NCI-H1417 treated with DMSO at 0.1 percent for 48 hours (cell line): ENCODE measurements around the gene VIL1.
A peak's percentile ranks its signal among the peaks of the same experiment; 100 is the strongest.

Experiments used
- DNase-seq: peaks from one replicate; lab custom pipeline; 2025; lab: John Stamatoyannopoulos, UW

VIL1 gene

DNA sequence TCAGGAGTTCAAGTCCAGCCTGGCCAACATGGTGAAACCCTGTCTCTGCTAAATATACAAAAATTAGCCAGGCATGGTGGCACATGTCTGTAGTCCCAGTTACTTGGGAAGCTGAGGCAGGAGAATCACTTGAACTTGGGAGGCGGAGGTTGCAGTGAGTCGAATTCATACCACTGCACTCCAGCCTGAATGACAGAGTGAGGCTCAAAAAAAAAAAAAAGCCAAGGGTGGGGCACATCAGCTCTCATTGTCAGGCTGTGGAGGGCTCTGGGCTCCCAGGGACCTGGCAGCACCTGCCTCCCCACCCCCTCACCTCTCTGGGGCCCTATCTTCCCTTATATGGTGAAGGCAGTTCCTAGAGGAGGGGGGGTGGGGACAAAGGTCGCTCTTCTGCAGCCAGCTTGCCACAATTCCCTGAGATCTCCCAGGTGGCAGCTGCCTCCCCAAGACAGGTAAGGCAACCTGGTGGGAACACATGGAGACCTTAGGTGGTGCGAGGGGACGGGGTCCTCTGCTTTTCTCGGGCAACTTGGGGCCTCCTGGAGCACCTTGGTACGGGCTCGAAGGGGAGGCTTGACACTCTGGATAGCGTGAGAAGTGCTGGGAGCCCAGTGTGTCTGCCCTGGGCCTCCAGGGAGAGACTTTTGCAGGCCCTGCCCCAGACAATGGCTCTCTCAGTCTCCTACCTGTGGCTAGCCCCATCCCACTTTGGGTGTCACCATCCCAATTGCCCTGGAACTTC is at the start of gene VIL1:
VIL1 (plus strand) TSS at position 407 of the 742 bp plus-strand sequence. CDS start 4,656 bp downstream, outside the sequence.
- no peak for DNase-seq

DNA sequence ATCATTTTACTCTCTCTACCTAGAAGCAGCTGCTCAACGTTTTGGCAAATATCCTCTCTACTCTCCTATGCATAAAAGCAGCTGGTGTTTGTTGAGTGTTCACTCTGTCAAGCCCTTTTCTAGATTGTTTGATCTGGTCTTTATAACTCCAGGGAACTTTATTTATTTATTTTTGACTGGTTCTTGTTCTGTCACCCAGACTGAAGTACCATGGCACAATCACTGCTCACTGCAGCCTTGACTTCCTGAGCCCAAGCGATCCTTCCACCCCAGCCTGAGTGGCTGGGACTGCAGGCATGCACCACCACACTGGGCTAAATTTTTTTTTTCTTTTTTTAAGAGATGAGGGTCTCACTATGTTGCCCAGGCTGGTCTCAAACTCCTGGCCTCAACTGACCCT is 49.6 kb upstream of the VIL1 start:
- DNase-seq = no peak

DNA sequence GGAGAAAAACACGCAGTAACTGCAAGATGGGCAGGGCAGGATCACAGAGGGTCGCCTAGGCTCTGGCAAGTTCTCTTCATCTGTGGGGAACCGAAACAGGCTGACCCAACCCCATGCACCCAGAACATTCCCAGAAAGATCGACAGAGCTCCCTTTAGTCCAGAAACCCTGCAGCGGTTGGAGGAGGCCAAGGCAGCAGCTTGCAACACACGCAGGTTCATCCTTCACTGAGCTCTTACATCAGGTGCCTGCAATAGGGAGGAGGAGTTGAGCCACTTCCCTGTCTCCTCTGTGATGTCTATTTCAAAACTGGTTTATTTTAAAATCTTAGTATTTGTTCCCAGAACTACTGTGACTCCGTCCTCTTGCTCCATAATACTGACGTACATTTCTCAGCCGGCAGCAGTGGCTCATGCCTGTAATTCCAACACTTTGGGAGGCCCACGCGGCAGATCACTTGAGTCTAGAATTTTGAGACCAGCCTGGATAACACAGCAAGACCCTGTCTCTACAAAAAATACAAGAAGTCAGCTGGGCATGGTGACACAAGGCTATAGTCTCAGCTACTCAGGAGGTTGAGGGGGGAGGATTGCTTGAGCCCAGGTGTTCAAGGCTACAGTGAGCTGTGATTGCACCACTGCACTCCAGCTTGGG is 48.4 kb upstream of the VIL1 start:
- DNase-seq = no peak

DNA sequence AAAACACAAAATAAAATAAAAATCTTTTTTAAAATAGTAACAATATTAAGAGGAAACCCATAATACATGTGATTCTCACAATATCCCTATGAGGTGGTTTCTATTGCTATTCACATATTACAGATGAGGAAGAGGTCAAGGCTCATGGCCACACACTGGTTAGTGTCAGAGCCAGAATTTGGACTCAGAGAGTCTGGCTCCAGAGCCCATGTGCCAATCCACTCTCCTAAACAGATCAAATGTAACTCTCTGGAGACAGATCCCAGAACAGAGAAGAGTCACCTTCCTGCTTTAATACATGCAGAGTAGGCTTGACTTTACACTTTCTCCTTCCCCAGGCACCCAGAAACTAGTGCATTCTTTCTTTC is 47.0 kb upstream of the VIL1 start:
- no peak for DNase-seq

DNA sequence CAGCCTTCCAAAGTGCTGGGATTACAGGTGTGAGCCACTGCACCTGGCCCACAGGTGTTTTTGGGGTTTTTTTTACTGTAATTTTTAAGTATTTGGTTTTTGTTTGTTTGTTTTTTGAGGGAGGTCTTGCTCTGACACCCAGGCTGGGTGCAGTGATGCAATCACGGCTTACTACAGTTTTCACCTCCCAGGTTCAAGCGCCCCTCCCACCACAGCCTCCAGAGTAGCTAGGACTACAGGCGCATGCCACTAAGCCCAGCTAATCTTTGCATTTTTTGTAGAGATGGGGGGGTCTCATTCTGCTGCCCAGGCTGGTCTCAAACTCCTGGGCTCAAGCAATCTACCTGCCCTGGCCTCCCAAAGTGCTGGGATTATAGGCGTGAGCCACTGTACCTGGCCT is 44.1 kb upstream of the VIL1 start:
- no peak for DNase-seq

DNA sequence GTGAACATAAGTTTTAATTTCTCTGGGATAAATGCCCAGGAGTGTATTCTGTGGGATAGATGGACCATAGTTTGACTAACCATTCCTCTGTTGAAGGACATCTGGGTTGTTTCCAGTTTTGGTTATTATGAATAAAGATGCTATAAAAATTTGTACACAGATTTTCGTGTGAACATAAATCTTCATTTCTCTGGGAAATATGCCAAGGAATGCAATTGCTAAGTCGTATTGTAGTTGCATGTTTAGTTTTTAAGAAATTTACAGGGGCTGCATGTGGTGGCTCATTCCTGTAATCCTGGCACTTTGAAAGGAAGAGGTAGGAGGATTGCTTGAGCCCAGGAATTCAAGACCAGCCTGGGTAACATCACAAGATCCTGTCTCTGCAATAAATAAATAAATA is 43.7 kb upstream of the VIL1 start:
- DNase-seq = no peak

DNA sequence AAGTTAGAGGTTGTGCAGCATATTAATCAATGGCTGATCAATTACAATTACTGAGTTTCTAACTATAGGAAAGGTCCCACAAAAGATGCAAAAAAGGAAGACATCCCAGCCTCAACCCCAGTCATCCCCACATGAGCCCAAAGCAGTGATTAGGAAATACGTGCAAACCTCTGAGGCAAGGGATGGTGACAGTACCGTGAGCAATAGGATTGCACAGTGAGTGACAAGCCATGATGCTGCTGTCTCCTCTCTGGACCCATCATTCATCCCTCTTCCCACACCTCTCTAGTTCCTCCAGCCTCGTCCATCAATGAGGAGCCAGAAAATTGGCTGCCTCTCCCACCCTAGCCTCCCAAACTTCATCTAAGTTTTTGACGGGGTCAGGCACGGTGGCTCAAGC is 40.9 kb upstream of the VIL1 start:
- DNase-seq = no peak

DNA sequence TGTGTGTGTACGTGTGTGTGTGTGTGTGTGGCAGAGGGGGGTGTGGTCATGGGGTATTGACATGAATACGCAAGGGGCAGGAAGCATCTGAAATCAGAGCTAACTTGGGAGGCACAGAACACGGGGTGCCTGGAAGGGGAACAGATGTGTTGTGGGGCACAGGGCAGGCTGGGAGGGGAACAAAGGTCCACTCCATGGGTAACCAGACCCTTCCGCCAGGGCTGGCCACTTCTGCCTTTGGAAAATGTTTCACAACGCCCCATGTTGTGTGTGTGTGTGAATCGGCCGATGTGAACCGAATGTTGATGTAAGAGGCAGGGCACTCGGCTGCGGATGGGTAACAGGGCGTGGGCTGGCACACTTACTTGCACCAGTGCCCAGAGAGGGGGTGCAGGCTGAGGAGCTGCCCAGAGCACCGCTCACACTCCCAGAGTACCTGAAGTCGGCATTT is 37.0 kb upstream of the VIL1 start, which contains the start of gene SLC11A1:
SLC11A1 (plus strand) TSS at position 358 of the 451 bp plus-strand sequence. CDS start 96 bp downstream, outside the sequence.
- DNase-seq = no peak

DNA sequence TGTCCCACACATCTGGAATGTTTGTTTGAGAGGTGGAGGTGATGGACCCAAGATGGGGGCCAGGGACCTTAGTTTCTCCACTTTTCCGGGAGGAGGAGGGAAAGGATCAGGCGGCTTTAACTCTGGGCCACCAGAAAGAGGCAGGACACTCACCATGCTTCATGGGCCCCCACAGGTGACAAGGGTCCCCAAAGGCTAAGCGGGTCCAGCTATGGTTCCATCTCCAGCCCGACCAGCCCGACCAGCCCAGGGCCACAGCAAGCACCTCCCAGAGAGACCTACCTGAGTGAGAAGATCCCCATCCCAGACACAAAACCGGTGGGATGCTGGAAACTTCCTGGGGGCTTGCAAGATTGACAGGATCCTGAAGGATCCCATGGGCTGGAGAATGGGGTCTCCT is 36.1 kb upstream of the VIL1 start:
- no peak for DNase-seq

DNA sequence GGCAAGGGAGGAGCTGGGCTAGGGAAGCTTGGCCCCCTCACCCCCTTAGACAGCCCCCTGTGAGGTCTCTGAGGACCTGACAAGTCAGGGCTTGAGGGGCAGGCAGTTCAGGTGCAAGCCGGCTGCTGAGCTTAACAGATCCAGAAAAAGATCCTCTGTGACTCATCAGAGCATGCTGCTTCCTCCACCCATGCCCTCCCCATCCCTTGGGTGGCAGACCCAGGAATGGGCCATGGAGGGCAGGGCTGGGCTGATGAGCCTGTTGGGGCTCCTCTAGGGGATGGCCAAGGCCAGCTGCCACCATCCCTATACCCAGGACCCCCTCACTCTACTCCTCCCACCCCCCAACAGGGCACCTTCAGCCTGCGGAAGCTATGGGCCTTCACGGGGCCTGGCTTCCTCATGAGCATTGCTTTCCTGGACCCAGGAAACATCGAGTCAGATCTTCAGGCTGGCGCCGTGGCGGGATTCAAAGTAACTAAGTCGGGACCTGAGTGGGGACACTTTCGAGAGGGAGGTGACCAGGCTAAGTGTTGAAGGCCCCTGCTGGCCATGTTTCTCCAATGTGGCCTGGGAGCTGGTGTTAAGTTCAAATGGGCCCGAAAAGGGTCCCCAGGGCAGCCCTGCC is 34.9 kb upstream of the VIL1 start:
- no peak for DNase-seq

DNA sequence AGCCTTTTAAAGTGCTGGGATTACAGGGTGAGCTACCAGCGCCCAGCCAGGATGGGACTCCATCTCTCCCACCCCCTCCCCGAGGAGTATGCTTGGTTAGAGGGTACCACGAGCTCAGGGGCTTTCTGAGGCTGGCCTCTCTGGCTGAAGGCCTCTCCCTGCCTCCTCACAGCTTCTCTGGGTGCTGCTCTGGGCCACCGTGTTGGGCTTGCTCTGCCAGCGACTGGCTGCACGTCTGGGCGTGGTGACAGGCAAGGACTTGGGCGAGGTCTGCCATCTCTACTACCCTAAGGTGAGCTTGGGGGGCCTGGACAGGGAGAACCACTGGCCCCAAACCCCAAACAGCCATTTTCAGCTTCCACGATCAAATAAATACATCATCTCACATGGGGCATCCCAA is 33.9 kb upstream of the VIL1 start:
- no peak for DNase-seq

DNA sequence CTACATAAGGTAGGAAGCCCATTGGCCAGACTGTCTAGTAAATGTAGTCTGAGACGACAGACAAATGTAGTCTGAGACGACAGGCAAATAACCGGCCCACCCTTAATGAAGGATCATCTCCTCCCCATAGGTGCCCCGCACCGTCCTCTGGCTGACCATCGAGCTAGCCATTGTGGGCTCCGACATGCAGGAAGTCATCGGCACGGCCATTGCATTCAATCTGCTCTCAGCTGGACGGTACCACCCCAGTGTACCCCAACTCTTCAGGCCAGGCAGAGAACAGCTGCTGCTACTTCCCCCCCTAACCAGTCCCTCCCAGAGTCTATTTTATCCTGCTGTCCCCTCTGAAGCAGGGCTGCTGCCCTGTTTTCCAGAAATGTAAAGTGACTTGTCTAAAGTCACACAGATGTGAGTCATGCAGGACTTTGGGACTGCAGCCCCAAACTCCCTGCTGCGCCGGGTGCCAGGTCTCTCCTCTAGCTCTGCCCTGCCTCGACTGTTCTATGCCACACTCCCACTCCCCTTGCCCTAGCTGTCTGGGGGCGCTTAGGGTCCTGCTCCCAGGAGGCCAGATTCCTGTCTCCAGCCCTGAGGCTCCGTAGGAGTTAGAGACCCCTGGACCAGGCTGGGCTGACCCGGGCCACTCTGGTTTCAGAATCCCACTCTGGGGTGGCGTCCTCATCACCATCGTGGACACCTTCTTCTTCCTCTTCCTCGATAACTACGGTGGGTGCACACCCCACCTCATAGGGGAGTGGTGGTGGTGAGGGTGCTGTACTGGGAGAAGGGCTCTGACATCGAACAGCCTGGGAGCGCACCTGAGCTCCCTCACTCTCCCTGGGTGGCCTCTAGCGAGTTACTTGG is 32.2 kb upstream of the VIL1 start:
- no peak for DNase-seq

DNA sequence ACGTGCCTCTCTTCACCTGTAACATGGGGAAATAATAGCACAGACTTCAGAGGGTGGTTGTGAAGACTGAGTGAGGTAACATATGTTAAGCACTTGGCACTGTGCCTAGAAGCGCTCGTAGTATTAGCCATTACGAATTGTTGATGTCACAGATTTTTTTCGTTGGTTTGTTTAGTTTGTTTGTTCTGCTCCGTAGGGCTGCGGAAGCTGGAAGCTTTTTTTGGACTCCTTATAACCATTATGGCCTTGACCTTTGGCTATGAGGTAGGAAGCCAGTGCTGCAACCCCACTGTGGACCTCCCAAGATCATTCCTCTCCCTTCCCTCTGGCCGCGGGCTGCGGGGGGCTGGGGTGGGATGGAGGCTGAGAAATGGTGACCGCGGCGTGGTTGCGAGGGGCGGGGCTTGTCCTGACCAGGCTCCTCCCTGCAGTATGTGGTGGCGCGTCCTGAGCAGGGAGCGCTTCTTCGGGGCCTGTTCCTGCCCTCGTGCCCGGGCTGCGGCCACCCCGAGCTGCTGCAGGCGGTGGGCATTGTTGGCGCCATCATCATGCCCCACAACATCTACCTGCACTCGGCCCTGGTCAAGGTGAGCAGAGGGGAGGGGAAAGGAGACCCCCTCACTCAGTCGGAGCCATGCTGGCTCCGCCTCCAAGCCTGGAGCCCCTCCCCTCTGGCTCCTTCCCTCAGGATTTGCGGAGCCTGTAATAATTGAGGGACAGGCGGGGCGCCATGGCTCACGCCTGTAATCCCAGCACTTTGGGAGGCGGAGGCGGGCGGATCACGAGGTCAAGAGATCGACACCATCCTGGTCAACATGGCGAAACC is 31.3 kb upstream of the VIL1 start:
- peak; percentile 61 for DNase-seq

DNA sequence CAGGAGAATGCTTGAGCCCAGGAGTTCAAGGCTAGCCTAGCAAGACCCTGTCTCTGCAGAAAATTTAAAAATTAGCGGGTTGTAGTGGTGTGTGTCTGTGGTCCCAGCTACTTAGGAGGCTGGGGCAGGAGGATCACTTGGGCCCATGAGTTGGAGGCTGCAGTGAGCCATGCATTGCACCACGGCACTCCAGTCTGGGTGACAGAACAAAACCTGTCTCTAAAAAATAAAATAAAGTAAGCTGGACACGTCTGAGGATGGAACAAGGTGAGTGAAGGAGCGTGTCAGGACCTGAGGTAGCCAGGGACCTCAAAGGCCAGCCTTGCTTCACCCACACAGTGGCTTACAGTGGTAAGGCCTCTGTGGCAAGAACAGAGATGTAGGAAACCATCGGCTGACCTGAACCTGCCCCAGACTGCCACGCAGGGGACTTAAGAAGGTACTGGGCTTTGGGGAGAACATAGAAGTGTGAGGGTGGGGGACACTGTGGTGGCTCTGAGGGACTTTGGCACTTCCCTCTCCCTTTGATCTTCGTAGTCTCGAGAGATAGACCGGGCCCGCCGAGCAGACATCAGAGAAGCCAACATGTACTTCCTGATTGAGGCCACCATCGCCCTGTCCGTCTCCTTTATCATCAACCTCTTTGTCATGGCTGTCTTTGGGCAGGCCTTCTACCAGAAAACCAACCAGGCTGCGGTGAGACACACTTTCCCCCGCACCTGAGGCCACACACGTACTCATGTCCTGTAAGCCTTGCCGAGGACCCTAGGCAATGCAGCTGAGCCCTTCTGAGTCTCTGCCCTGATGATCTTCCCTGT is 29.4 kb upstream of the VIL1 start:
- DNase-seq = no peak

DNA sequence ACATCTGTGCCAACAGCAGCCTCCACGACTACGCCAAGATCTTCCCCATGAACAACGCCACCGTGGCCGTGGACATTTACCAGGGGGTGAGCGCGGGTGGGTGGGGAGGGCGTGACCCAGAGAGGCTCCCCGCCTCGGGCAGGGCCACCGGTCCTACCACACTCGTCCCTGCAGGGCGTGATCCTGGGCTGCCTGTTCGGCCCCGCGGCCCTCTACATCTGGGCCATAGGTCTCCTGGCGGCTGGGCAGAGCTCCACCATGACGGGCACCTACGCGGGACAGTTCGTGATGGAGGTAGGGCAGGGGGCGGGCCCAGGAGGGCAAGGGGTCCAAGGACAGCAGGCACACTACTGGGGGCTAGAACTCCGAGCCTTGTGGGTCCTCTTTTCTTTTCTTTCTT is 27.7 kb upstream of the VIL1 start:
- DNase-seq = no peak

DNA sequence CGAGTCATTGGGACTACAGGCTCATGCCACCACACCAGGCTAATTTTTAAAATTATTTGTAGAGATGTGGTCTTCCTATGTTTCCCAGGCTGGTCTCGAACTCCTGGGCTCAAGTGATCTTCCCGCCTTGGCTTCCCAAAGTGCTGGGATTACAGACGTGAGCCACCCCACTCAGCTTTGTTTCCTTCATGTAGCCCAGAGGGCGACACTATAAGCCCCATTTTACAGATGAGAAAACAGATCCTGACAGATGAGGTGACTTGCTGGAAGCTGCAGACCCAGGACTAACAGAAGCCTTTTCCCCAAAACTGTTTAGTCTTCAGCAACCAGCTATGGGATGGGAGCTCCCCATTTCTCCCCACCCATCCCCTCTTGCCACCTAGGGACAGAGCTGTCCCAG is 26.5 kb upstream of the VIL1 start:
- no peak for DNase-seq

DNA sequence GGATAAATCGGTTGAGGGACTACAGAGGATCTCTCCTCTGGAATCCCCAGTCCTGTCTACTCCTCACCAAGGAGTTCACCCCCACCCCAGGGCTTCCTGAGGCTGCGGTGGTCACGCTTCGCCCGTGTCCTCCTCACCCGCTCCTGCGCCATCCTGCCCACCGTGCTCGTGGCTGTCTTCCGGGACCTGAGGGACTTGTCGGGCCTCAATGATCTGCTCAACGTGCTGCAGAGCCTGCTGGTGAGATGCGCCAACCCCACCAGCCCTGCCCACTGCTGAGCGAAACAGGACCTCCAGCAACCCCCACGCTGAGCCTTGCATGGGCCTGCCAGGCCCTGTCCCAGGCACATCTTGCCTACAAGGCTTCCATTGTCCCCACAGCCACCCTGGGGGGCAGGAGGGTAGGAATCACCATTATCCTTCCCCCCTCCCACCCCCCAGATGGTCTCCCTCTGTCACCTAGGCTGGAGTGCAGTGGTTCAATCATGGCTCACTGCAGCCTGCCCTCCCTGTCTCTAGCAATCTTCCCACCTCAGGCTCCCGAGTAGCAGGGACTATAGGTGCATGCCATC is 25.9 kb upstream of the VIL1 start:
- no peak for DNase-seq

DNA sequence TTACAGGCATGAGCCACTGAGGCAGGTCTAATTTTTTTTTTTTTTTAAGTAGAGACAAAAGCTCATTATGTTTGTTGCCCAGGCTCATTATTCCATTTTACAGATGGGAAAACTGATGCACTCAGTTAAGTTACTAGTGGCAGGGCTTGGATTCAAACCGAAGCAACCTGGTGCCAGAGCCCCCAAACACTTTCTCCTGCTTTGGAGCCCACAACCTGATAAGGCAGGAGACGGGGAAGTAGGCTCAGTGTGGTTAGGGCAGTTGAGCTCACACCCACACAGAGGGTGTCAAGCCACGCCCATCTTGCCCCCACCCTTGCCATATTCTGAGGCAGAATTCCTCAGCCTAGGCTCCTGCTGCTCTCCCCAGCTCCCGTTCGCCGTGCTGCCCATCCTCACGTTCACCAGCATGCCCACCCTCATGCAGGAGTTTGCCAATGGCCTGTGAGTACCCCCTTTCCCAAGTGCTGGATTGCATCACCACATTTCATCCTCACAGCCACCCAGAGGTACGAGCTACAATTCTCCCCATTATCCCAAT is 25.1 kb upstream of the VIL1 start:
- DNase-seq = no peak

DNA sequence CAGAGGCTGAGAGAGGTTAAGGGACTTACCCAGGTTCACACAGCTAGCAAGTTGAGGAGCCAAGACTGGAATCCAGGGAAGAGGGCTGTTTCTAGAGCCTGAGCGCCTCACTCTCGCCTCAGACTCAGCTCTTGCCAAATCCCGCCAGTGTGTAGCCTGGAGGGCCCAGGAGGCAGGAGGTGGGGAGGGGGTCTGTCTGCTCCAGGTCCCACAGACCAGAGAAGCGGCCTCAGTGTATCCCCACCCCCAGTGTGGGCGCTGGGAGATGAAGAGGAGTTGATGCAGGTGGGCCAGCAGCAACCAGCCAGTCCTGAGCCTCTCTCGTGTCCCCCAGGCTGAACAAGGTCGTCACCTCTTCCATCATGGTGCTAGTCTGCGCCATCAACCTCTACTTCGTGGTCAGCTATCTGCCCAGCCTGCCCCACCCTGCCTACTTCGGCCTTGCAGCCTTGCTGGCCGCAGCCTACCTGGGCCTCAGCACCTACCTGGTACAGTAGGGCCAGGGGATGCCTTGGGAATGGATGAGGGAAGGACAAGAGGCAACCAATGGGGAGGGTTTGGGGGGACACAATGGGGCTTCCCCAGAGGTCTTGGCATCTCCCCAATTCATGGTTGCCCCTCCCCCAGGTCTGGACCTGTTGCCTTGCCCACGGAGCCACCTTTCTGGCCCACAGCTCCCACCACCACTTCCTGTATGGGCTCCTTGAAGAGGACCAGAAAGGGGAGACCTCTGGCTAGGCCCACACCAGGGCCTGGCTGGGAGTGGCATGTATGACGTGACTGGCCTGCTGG is 24.4 kb upstream of the VIL1 start:
- no peak for DNase-seq
